GM19328 (cell line): ENCODE results near the gene MICU1.
A peak's percentile ranks its signal among the peaks of the same experiment; 100 is the strongest.
"Not testable (repeated sequence)": the region's sequence is repeated elsewhere in the genome, so short reads cannot be mapped to it uniquely, and the experiment has no call there.

Source experiments
- ATAC-seq: cut with Tn5 transposase; IDR thresholded peaks from one replicate; pipeline ENCODE4 v1.9.1; 2021; ENCODE audit warnings: mild to moderate bottlenecking, moderate library complexity; ENCODE audit not compliant: unreplicated experiment

The MICU1 gene, protein sequence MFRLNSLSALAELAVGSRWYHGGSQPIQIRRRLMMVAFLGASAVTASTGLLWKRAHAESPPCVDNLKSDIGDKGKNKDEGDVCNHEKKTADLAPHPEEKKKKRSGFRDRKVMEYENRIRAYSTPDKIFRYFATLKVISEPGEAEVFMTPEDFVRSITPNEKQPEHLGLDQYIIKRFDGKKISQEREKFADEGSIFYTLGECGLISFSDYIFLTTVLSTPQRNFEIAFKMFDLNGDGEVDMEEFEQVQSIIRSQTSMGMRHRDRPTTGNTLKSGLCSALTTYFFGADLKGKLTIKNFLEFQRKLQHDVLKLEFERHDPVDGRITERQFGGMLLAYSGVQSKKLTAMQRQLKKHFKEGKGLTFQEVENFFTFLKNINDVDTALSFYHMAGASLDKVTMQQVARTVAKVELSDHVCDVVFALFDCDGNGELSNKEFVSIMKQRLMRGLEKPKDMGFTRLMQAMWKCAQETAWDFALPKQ

DNA sequence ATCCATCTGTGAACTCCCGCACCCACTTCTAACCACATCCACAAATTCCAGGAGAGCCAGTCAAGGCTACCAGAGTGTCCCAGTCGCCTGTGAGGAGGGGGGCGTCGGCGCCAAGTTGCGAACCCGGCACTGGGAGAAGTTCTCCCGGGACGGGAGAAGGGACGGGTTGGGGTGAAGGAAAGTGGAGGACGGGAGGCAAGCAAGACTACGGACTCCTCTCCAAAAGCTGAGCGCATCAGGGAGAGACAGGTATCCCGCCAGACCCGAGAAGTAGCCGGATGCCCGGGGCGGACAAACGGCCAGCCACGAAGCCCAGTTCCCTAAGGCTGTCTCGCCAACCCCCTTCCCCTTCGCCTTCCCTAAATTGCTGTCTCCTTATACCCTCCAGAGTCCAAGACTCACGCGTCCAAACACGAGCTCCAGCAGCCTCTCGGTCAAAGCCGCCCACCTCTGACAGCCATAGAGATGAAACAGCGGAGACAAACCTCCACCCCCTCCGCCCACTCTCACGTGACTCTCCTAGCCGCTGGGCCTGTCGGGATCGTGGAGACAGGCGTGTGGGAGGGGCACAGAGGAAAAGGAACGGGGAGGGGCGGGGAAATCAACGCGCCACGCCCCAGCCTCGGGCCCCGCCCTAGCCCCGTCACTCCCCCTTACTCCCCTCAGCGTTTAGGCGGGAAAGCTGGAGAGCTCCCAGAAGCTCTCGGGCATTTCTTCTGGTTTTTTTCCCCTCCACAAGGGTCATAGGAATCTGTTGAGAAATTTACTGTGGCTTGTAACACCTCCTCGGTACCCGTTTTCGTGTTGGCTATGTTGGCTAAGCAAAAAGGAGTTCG is at the start of gene MICU1:
MICU1 (minus strand) TSS at position 472 of the 836 bp plus-strand sequence. CDS start 59,286 bp downstream, outside the sequence.
- peak; percentile 86 for ATAC-seq

DNA sequence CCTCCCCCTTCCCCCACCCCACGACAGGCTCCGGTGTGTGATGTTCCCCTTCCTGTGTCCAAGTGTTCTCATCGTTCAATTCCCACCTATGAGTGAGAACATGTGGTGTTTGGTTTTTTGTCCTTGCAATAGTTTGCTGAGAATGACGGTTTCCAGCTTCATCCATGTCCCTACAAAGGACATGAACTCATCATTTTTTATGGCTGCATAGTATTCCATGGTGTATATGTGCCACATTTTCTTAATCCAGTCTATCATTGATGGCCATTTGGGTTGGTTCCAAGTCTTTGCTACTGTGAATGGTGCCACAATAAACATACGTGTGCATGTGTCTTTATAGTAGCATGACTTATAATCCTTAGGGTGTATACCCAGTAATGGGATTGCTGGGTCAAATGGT is 48.3 kb upstream of the MICU1 start:
- not testable (repeated sequence) for ATAC-seq

DNA sequence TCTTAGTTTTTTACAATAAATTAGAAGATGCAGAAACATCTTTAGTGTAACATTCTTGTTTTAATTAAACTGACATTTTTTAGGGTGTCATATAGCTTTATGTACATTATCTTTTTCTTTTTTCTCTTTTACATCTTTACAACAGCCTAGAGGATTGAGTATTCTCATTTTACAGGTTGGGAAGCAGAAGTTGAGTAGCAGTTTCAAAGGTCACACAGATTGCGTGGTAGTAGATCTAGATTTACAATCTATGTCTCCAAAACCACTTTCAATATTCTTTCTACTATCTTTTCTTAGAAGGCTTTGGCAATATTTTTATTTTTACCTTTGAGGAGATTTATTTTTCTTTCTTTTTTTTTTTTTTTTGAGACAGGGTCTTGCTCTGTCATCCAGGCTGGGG is 47.4 kb upstream of the MICU1 start:
- no peak for ATAC-seq

DNA sequence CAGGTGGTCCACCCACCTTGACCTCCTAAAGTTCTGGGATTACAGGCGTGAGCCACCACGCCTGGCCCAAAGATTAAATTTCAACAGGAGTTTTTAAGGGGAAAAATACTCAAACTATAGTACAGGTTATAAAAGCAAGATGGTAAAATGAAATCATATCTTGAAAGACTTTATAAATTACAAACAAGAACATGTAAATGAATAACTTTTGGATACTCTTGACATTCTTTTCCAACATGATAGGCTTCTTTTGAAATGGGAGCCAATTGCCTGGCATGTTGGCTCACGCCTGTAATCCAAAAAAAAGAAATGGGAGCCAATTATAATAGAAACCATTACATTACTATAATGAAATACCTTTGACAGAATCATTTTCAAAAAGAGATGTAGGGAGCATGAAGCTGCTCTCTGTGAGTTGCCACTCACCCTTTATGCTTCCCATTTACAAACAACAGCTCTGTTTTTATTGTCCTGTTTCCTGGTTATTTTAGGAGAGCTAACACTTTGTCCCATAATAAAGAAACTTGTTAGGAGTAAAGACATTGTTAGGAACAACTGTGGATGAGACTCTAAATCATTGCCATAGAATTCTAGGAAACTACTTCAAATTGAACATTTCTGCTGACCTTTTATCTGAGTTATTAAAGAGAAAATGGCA is 41.5 kb upstream of the MICU1 start:
- ATAC-seq = no peak

DNA sequence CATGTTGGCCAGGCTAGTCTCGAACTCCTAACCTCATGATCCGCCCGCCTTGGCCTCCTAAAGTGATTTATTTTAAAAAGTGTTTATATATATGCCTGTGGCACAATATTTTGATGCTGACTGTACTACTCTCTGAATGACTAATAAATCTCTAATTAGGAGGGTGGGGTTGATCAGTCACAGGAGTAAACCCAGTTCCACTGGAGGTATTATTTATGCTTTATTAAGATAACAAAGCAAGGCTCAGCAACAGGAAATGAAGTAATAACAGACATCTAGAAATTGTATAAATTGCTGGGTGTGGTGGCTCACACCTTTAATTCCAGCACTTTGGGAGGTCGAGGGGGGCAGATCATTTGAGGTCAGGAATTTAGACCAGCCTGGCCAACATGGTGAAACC is 40.0 kb upstream of the MICU1 start:
- no peak for ATAC-seq

DNA sequence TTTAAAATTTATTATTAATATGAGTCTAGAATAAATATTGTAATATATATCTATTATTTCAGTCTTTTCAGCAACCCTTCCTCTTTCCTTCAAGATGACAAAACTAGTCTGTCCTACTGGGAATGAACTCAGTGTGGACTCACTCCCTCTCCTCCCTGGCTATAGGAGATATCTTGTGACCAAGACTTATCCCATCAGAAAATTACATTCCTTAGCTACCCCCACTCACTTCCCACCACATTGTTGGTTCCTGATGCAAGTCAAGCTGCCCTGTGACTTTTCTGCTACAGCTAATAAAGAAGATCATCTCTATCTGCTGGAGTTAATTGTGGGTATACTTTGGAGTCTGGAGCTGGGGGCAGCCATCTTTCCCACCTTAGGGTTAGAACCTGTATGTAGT is 38.1 kb upstream of the MICU1 start:
- ATAC-seq = no peak

DNA sequence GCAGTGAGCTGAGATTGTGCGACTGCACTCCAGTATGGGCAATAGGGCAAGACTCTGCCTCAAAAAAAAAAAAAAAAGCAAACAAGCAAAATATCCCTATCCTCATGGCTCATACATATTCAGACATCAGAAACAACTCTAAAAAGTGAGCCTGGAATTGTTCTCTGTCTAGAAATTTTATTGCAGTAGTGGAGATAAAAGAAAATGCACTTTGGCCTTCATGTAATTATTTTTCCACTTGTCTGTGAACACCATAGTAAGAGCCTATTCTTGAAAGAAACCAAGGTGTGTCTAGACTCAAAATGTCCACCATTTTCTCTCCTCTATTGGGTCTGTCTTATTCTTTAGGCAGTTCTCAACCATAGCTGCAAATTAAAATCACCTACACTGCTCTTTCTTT is 35.6 kb upstream of the MICU1 start:
- no peak for ATAC-seq

DNA sequence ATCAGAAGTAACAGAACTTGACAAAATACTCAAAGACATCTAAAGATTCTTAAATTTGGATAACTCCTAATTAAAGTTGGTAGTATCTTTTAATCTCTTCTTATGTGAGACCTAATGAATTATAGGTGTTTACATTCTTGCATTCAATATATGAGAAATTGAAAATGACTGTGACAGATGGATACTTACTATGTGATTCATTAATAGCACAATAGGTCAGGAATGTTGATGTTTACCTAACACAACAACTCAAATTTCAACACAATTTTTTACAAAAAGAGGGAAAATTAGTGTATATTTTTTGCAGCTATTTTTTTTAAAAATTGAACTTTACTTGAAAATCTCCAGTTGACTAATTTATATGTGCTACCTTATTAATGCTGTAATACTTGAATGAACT is 34.3 kb upstream of the MICU1 start:
- no peak for ATAC-seq

DNA sequence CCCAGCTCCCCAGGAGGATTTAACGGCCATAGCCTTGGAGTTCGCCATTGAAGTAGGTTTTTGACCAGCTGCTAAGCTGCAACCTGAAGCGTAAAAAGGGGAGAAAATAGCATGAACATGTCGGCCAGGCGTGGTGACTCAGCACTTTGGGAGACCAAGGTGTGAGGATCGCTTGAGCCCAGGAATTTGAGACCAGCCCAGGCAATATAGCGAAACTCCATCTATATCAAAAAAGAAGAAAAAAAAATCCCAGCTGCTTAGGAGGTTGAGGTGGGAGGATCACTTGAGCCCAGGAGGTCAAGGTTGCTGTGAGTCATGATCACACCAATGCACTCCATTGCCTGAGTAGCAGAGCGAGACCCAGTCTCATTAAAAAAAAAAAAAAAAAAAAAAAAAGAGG is 33.8 kb upstream of the MICU1 start:
- no peak for ATAC-seq

DNA sequence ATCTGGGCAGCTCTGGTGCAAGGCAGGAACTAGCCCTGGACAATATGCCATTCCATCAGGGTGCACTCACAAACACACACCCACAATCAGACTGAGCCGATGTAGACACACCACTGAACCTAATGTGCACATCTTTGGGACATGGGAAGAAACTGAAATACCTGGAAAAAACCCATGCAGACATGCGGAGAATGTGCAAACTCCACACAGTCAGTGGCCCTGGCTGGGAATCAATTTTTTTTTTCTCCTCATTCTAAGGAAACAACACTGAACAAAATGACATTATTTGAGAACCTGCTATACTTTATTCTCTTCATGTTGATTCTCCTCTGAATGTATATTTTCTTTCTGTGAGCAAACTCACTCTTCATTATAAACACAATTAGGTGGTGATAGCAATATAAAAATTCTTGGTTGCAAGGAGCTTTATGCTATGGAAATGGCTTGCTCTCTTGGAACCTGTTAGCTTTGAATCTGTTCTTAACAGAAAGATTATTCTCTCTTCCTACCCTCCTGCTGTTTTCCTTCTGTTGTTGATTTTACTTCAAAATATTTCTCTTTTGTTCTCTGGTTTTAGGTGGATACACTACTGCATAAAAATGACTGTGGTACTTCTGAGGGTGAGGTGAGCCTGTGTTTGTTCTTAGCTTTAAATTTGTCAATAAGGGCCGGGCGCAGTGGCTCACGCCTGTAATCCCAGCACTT is 33.0 kb upstream of the MICU1 start:
- ATAC-seq = no peak

DNA sequence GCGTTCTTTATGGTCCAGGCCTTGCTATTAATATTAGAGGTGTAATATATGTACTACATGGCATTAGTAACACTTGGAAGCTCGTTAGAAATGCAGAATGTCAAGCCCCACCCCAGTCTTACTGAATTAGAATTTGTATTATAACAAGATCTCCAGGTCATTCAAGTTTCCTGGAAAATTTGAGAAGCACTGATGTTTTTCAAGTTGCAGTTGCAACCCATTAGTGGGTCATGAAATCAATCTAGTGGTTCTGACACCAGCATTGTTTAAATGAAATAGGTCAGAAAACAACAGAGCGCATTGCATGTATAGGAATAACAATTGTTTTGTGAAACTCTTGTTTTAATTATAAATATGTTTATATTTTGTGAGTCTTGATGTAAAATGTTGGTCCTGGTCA is 28.8 kb upstream of the MICU1 start:
- no peak for ATAC-seq

DNA sequence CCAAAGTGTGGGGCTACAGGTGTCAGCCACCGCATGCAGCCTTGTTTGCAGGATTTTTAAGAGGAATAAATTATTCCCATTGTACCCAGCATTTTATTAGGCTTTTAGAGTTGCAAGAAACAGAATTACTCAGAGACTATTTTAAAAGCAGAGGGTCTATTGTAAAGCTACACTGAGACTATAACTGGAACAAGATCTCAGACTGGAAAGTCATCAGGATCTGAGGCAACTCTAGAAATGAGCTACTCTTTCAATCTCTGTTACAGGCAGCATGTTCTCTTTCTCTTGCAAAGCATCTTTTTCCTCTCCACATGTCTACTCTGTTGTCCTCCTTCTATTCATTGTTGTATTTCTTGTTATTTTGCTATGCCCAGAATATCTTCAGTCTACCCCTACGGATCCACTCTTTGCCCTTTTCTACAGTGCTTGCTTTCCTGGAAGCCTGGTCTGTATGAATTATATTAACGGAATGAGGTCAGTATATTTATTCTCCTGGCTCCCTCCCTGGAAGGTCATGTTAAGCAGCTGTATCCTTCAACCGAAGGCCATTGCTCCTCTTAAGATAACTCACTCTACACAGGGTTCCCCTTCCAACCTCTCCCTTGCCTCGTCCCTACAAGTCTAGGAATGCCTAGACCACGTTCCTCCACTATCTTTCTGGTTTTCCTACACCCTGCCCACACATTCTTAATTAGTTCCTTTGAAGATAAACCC is 27.7 kb upstream of the MICU1 start:
- no peak for ATAC-seq

DNA sequence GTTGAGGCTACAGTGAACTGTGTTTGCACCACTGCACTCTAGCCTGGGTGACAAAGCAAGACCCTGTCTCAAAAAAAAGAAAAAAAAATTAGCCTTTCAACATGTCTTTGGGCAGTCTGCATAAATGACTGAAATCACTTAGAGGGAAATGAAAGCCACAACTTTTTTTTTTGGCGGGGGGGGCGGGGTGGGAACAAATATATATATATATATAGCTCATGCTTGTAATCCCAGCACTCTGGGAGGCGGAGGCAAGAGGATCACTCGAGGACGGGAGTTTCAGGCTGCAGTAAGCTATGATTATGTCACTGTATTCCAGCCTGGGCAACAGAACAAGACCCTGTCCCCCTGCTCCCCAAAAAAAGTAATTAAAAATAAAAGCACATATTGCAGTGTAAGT is 23.4 kb upstream of the MICU1 start:
- no peak for ATAC-seq

DNA sequence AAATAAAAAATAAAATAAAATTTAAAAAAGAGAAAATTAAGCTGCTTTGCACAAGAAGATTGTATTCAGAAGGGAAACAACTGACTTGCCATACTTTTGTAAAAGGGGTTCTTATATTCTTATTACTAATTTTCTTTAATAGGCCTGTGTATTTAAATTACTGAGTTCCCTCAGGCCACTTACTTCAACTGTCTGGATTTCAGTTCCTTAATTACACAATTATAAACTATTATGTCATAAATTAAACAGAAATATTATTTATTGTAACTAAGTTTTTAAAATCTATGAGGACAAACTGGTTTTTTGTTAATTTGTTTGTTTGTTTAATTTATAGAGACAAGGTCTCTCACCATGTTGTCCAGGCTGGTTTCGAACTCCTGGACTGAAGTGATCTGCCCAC is 22.4 kb upstream of the MICU1 start:
- ATAC-seq = no peak

DNA sequence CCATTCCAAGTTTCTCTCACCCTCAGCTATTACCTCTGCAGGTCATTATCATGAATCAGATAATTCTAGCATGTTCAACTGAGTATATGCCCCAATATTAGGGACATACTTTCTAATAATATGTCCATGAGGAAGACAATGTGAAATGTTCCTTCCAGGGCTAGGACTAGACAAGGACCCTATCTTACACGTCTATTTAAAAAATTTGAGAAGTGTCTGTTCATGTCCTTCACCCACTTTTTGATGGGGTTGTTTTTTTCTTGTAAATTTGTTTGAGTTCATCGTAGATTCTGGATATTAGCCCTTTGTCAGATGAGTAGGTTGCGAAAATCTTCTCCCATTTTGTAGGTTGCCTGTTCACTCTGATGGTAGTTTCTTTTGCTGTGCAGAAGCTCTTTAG is 21.1 kb upstream of the MICU1 start:
- not testable (repeated sequence) for ATAC-seq

DNA sequence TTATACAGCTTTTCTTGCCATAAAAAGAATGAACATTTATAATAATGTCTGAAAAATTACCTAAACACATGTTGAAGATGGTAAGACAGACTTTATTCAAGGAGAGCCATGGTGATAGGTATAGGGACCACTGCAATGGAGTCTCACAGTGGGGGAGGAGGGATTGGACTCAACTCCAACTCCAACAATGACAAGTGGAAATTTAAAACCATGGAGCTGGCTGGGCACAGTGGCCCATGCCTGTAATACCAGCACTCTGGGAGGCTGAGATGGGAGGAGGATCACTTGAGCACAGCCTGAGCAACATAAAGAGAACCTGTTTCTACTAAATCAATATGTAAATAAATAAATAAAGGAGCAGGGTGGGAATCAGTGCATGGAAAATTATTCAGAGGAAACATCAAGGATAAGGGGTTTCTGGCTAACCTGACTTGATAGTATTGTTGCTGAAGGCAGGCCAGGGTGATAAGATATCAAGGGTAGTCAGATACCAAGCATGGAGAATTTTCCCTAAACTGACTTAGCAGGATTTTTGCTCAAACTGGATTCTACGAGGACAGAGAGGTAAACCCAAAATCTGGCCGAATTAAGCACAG is 19.5 kb upstream of the MICU1 start:
- ATAC-seq = no peak

DNA sequence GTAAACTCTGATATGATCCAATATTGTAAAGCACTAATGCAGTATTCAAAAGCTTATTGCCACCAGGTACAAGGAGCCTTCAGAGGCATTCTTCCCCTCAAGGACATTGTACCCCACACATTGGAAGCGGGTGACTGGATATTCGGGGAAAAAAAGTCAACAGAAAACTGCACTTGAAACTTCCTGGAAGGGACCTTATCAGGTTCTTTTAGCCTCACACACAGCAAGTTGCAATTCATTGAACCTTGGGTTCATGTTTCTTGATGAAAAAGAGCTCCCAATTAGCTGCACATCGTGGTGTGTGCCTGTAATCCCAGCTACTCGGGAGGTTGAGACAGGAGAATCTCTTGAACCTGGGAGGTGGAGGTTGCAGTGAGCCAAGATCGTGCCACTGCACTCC is 16.4 kb upstream of the MICU1 start:
- ATAC-seq = no peak

DNA sequence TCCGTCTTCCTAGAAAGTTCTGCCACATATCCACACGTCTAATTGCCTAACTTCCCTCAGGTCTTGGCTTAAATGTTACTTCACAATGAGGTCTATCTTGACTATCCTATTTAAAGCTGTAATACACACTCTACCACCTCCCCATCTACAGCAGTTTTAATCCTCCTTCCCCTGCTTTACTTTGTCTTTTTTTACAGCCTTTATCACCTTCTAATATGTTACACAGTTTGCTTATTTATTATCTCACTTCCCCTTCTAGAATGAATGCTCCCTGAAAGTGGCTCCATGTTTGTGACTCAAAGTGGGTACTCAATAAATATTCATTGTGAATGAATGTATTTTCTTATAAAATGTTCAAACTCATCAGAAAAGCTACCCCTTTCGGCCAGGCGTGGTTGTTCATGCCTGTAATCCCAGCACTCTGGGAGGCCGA is 13.6 kb upstream of the MICU1 start:
- no peak for ATAC-seq

DNA sequence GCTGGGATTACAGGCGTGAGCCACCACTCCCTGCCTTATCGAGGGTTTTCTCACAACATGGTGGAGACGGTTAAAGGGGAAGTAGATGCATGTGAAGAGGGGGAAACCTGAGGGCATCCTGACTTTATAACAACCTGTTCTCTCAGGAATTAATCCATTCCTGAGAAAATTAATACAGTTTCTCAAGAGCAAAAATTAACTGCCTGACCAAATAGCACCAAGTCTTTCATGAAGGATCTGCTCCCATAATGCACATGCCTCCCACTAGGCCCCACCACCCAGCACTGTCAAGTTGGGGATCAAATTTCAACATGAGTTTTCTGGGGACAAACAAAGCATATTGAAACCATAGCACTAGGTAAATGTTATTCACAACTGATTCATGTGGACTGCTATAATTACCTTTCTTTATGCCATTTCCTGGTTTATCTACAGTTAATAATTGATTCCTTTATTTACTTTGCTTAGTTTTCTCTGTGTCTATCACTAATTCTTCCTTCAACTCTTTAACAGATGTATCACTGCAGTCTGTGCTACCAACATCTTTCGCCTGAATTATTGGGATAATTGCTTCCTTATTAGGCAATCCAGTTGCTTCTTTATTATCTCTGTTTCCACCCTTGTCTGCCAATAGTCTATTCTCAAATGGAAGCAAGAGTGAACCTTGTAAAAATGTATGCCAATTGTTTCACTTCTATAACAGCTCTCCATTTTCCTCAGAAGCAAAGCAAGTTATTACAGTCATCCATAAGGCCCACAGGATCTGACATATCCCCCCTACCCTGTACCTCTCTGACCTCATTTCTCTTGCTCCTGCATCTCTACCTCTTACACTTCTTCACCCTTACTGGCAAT is 12.9 kb upstream of the MICU1 start:
- no peak for ATAC-seq
